Cardiac muscle cell (in vitro differentiated cells and primary cell): ENCODE data around the gene PHACTR2. TPM values are rescaled to one million over a fixed set of nuclear protein-coding genes. Genes with fewer than 3 reads are reported as not detected.

Experiments
- DNase-seq, 2 donors: peaks; one replicate each; pipeline versions ENCODE4 v3.0.0 to v3.0.0-alpha.2; 2010 to 2017; ENCODE audit warnings: low read depth in 1 of 2, low spot score in 1 of 2
- H3K27ac ChIP-seq: fragments of 200-600 bp; sonication (generic); 2 replicates; pipeline ENCODE4 v1.5.1; 2016
- H3K27me3 ChIP-seq: fragments of 200-600 bp; sonication (generic); 2 replicates; pipeline ENCODE4 v1.6.0; 2016; ENCODE audit warnings: control low read depth
- H3K36me3 ChIP-seq: fragments of 200-600 bp; sonication (generic); 2 replicates; pipeline ENCODE4 v1.5.1; 2016; ENCODE audit warnings: control low read depth
- H3K4me1 ChIP-seq: fragments of 200-600 bp; sonication (generic); 2 replicates; pipeline ENCODE4 v1.8.1; 2017; ENCODE audit warnings: low read depth, mild to moderate bottlenecking, mixed run types
- H3K4me3 ChIP-seq: fragments of 200-600 bp; sonication (generic); 2 replicates; pipeline ENCODE4 v1.5.1; 2016; ENCODE audit warnings: mild to moderate bottlenecking
- H3K9me3 ChIP-seq: fragments of 200-600 bp; sonication (generic); 2 replicates; pipeline ENCODE4 v1.5.1; 2017; ENCODE audit warnings: low read depth, mild to moderate bottlenecking, control low read depth
- polyA plus RNA-seq: library from polyadenylated mRNA; unstranded; fragments of >200 nt; fragmentation: Nextera tagmentation; extraction: Ambion mirVana; gene quantifications from 2 replicates; pipeline ENCODE4 v1.2.1, GENCODE V29; 2016
- total RNA-seq: library from RNA; depleted of rRNA; stranded (reverse); fragments of >200 nt; gene quantifications from 2 replicates; pipeline ENCODE4 v1.2.3, GENCODE V29; 2016
- TF ChIP-seq, protein P1 (sequence below): IDR thresholded peaks from 2 replicates; pipeline ENCODE4 v1.5.1; 2012; ENCODE audit warnings: low read depth, mild to moderate bottlenecking, low read length

The PHACTR2 gene
- total and polyA plus RNA-seq, 2 experiments from 2014 or later: 47.3 to 52.3 TPM

DNA sequence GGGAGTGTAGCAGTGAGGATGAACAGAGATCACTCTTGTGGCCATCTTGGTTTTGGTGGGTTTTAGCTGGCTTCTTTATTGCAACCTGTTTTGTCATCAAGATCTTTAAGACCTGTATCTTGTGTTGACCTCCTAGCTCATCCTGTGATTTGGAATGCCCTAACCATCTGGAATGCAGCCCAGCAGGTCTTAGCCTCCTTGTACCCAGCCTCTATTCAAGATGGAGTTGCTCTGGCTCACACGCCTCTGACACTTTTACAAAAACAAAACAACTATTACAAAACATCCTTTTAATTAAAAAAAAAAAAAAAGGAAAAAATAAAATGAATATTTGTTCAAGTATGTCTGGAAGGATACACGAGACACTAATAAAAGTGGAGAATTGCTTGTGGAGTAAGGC is 62.4 kb downstream of the PHACTR2 start:
- H3K27ac ChIP-seq: no peak overlapping the region
- no peak overlapping the region for H3K4me3 ChIP-seq
- no peaks in the 10 kb centered on the region for H3K36me3 ChIP-seq
- H3K27me3 ChIP-seq: no peaks in the 10 kb centered on the region
- DNase-seq: no peak
- H3K9me3 ChIP-seq: no peaks in the 10 kb centered on the region
- TF ChIP-seq, protein P1, sequence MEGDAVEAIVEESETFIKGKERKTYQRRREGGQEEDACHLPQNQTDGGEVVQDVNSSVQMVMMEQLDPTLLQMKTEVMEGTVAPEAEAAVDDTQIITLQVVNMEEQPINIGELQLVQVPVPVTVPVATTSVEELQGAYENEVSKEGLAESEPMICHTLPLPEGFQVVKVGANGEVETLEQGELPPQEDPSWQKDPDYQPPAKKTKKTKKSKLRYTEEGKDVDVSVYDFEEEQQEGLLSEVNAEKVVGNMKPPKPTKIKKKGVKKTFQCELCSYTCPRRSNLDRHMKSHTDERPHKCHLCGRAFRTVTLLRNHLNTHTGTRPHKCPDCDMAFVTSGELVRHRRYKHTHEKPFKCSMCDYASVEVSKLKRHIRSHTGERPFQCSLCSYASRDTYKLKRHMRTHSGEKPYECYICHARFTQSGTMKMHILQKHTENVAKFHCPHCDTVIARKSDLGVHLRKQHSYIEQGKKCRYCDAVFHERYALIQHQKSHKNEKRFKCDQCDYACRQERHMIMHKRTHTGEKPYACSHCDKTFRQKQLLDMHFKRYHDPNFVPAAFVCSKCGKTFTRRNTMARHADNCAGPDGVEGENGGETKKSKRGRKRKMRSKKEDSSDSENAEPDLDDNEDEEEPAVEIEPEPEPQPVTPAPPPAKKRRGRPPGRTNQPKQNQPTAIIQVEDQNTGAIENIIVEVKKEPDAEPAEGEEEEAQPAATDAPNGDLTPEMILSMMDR: no peak
- H3K4me1 ChIP-seq: peaks cover 12% of the 10 kb centered on the region

DNA sequence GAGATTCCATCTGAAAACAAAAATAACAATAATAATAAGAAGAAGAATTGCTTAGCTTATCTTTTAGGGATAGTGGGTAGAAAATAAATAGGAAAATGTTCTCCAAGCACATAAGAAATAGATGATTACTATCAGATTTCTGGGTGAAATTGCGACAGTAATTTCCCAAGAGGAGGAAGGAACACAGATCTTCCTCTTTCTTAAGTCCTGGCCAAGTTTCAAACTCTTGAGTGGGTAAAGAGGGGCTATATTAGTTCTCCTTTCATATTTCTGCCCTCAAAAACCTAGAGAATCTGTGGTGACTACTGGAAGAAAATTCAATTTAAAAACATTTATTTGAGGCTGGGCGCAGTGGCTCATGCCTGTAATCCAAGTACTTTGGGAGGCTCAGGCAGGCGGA is 63.7 kb downstream of the PHACTR2 start:
- Histone ChIP-seq H3K36me3 (no peaks in the 10 kb centered on the region), H3K27ac (no peak overlapping the region), H3K4me1 (peaks cover 22% of the 10 kb centered on the region), H3K9me3 (no peaks in the 10 kb centered on the region), H3K4me3 (no peak overlapping the region), H3K27me3 (no peaks in the 10 kb centered on the region)
- TF ChIP-seq, protein P1: no peak
- no peak for DNase-seq

DNA sequence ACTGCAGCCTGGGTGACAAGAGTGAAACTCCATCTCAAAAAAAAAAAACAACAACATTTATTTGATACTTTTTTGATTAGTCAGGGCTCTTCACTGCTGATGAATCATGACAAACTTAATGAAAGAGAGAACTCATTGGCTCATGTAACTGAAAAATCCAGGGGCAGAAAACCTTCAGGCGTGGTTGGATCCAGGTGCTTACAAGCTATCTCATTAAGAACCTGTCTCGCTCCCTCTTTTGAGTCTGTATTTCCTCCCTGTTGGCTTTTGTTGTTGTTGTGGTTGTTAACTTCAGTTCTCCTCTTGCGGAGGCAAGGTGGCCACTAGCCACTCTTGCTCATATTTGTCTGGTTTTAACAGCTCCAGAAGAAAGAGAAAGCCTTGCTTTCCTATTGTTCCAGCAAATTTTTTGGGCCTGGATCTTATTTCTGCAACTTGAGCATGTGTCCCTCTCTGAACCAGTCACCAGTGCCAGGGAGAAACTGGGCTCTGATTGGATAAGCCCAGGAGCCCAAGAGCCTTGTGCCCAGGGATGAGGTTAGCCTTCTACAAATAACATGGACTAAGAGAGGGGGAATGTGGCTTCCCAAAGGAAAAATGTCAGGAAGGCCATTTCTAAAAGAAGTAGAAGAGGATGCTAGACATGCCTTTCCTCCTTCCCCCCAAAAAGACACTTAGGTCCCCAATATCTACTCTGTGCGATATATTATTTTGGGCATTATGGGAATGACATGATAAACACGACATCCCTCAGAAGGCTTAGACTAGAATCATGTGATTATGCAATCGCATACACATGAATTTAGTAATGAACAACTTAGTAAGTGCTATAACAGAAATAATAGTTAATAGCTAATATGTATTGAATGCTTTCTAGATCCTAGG is 64.5 kb downstream of the PHACTR2 start:
- Histone ChIP-seq H3K36me3 (no peaks in the 10 kb centered on the region), H3K27ac (no peak overlapping the region), H3K4me3 (no peak overlapping the region), H3K9me3 (no peaks in the 10 kb centered on the region), H3K4me1 (peaks cover 31% of the 10 kb centered on the region), H3K27me3 (no peaks in the 10 kb centered on the region)
- no peak for DNase-seq
- TF ChIP-seq, protein P1: no peak

DNA sequence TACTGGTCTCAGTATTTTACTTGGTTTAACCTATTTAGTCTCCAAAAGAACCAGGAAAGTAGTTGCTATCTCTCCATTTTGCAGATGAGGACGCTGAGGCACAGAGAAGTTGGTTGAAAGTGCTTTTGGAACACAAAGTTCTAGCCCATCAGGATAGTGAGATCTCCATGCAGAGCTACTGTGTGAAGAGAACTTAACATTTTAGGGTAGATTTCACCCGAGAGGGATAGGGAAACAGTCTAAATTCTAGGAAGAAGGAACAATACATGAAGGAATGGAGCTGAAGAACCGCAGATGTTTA is 65.1 kb downstream of the PHACTR2 start:
- Histone ChIP-seq H3K4me3 (no peak overlapping the region), H3K27ac (no peak overlapping the region), H3K36me3 (no peaks in the 10 kb centered on the region), H3K27me3 (no peaks in the 10 kb centered on the region), H3K9me3 (no peaks in the 10 kb centered on the region), H3K4me1 (peaks cover 35% of the 10 kb centered on the region)
- DNase-seq: no peak
- TF ChIP-seq, protein P1: no peak

DNA sequence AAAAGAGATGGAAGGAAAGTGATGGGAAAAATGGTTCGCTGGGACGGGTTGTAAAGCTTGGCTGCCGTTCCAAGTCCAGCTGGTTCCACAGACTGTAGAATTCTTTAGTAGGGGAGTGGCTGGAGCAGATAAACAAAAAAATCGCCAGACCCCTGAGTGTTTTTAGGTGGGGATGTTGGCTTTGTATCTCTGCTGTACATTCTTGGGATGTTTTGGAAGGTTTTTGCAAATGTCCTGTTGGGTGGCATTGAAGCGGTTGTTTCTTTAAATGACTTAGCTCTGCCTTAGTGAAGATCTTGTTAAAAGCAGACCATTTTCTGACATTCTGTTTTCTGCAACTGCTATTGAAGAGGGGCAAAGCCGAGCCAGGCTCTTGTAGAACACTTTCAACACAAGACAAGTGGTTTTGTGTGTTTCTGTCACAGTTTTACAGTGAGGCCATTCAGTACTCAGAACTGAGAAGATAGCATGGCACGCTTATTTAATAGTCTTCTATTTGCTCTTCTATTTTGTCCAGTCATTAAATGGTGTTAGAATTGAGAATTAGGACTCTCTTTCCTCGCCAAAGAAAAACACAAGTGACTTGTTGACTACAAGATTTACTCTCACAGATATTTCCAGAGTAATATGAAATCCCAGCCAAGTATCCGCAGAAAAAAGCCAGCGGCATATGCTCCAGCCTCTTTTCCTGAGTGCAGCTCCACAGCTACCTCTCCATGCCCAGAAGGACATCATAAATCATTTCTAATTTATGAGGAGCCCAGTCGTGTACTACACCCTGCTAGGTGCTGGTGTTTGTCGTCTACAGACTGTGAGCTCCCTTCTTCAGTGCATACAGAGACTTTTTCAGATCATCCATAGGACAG is 65.8 kb downstream of the PHACTR2 start:
- Histone ChIP-seq H3K27ac (no peak overlapping the region), H3K9me3 (no peaks in the 10 kb centered on the region), H3K27me3 (no peaks in the 10 kb centered on the region), H3K4me1 (peaks cover 35% of the 10 kb centered on the region), H3K36me3 (no peaks in the 10 kb centered on the region), H3K4me3 (no peak overlapping the region)
- TF ChIP-seq, protein P1: no peak
- DNase-seq: peak; percentile 3 to 49
